ENCODE measurements around the gene SLC5A4.

SLC5A4 gene

DNA sequence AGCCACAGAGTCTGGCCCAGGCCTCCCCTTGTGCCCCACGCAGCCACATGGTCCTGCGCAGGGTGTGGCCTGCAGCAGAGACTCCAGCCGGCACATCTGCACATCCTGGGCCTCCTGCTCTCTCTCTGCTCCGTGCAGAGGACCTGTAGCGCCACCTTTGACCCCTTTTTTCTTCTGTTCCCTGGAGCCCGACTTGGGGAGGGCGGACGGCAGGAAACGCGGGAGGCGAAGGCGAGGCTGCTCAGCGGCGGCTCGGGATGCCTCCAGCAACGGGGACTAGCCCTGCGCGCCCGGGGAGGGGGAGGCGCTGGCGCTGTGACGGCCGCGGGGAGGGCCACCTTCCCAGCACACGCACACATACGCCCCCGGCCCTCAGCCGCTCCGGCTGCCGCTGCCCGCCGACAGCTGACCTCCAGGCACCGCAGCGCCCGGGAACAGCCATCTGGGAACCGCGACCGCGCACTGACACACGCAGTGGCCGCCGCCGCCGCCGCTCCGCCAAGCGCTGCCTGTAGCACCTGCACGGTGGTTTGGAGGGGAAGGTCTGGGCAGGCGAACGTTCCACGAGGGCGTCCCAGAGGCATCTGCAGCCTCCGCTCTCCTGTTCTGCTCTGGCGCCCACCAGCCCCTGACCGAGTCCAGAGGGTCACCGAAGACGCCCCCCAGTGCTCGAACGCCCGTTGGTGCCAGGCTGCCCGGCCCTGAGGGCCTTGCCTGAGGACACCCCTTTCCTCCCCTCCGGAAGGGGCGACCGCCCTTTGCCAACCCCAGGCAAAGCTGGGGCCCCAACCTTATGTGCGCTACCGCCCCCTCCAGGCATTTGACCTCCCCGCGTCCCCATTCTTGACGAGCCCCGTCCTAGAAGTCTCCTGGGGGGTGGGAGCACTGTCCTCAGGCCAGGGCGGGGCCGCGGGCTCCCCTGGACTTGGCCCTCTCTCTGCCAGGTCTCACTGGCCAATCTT lies 79.2 kb downstream of the SLC5A4 start:
- no peaks in the 10 kb centered on the region for H3K36me3 ChIP-seq (replicated peaks)
- no peaks in the 10 kb centered on the region for H3K4me1 ChIP-seq
- H3K27me3 ChIP-seq (ENCODE audit: low read depth) = peaks cover 22% of the 10 kb centered on the region
- no peaks in the 10 kb centered on the region for H3K9me3 ChIP-seq
- in situ Hi-C loops (cut with MboI; ENCODE audit: low sequenced_read_pairs) = no loop called here
- no peak overlapping the region for H3K4me3 ChIP-seq
- DNase-seq (ENCODE audit: low spot score in 2 of 2) = no peak

DNA sequence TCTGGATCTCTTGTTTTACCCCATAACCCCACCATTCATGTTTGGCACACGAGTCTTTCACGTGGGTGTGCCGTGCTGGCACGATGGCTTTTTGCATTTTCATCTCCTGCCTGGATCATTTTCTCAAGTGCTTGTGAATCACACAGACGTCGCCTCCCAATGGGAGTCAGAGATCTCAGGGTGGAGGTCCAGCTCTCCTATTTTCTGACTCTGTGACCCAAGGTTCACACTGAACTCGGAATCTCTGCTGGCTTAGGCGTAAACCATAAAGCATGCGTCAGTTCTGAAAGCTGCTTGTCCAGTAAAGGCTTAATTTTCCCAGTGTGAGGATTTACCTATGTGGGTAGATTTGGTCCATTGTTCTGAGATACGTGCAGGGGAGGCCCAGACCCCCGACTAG lies 80.0 kb downstream of the SLC5A4 start:
- Histone ChIP-seq H3K27me3 (ENCODE audit: low read depth) (peaks cover 20% of the 10 kb centered on the region), H3K4me1 (no peaks in the 10 kb centered on the region), H3K4me3 (no peak overlapping the region), H3K36me3 (replicated peaks) (no peaks in the 10 kb centered on the region), H3K9me3 (no peaks in the 10 kb centered on the region)
- DNase-seq (ENCODE audit: low spot score in 2 of 2) = no peak
- in situ Hi-C loops (cut with MboI; ENCODE audit: low sequenced_read_pairs) = no loop called here
